Gastroesophageal sphincter (tissue), 3 donors: Measurements from ENCODE around the gene GPS1.

ENCODE experiments used
- POLR2A ChIP-seq, 2 donors: fragments of 450-650 bp; IDR thresholded peaks; one replicate each; pipeline ENCODE4 v1.6.1; 2017; ENCODE audit warnings: antibody characterized with exemption in 2 of 2, mild to moderate bottlenecking in 2 of 2, moderate library complexity in 1 of 2
- POLR2AphosphoS5 ChIP-seq: sonication (generic); formaldehyde crosslinking; IDR thresholded peaks from one replicate; pipeline ENCODE4 v1.6.1; 2017; ENCODE audit warnings: antibody characterized with exemption
- TF ChIP-seq, protein P1 (sequence below), 4 experiments: fragments of 200-600 bp in 2 of 4; fragments of 450-650 bp in 2 of 4; sonication (generic) in 1 of 4; IDR thresholded peaks; one replicate each; pipeline ENCODE4 v1.5.1; 2017 to 2019; ENCODE audit warnings: antibody characterized with exemption in 4 of 4, mild to moderate bottlenecking in 2 of 4, moderate library complexity in 2 of 4

DNA sequence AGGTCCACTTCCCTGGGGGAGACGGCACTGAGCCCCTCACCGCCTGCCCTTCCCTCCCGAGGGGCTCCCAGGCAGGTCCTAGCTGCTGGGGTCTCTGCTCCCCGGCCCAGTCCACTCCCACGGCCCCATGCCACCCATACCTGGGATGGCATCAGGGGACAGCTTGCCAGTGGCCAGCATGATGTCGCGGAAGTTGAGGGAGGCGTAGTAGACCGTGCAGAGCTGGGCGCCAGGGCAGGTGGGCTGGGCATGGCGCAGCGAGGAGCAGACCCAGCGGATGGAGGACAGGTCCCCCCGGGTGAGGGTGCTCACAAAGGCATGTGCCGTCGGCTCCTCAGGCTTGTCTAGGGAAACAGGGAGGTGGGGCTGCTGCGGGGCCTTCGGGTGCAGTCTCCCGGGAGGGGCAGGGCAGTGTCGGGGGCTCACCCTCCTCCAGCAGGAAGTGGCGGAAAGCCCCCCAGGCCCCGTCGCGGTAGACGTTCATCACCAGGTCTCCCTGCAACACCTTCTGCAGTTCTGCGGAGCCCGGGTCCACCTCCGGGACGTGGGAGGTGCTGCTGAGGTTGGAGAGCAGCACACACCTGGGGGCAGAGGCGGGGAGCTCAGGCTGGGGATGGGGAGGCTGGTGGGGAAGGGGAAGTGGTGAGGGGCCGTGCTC lies 32.8 kb downstream of the GPS1 start:
- TF ChIP-seq, protein P1, sequence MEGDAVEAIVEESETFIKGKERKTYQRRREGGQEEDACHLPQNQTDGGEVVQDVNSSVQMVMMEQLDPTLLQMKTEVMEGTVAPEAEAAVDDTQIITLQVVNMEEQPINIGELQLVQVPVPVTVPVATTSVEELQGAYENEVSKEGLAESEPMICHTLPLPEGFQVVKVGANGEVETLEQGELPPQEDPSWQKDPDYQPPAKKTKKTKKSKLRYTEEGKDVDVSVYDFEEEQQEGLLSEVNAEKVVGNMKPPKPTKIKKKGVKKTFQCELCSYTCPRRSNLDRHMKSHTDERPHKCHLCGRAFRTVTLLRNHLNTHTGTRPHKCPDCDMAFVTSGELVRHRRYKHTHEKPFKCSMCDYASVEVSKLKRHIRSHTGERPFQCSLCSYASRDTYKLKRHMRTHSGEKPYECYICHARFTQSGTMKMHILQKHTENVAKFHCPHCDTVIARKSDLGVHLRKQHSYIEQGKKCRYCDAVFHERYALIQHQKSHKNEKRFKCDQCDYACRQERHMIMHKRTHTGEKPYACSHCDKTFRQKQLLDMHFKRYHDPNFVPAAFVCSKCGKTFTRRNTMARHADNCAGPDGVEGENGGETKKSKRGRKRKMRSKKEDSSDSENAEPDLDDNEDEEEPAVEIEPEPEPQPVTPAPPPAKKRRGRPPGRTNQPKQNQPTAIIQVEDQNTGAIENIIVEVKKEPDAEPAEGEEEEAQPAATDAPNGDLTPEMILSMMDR (IDR thresholded peaks at IDR 0.05): no peak
- TF ChIP-seq POLR2A (IDR thresholded peaks at IDR 0.05) (no peak), POLR2AphosphoS5 (no peak)
